Naive thymus-derived CD4-positive, alpha-beta T cell (primary cell): ENCODE results near the gene RFFL. TPM values are rescaled to one million over a fixed set of nuclear protein-coding genes. Genes with fewer than 3 reads are reported as not detected.

Experiments used
- ATAC-seq: fragments of 150-1000 bp; cut with Tn5 transposase; 2 replicates; pipeline ENCODE4 v1.10.0; 2021; ENCODE audit warnings: mild to moderate bottlenecking, moderate library complexity
- CTCF ChIA-PET: fragments of 350-600 bp; sonication (Branson Sonifier 250); formaldehyde crosslinking; loops from one replicate; lab custom pipeline; 2021; ENCODE audit warnings: antibody characterized with exemption; lab: Charles Lee
- POLR2A ChIA-PET: fragments of 350-600 bp; sonication (Branson Sonifier 250); formaldehyde crosslinking; loops from one replicate; lab custom pipeline; 2021; ENCODE audit warnings: antibody characterized with exemption, inconsistent platforms; lab: Charles Lee
- DNase-seq, 9 donors: peaks; one replicate each; pipeline versions ENCODE4 v3.0.0 to v3.0.0-alpha.2; 2020 to 2022; ENCODE audit warnings: mixed read lengths in 1 of 9
- H3K27ac ChIP-seq: one replicate; pipeline ENCODE4 v1.7.0; 2013; ENCODE audit warnings: mild to moderate bottlenecking, low read depth, low read length, moderate library complexity
- H3K27me3 ChIP-seq, 2 donors: one replicate each; pipeline ENCODE4 v1.7.0; 2013; ENCODE audit warnings: low read length in 2 of 2, mild to moderate bottlenecking in 2 of 2, moderate library complexity in 2 of 2; ENCODE audit not compliant: control insufficient read depth in 2 of 2, insufficient read depth in 2 of 2
- H3K36me3 ChIP-seq, 3 experiments: 1 replicate in 2 of 3; 2 replicates in 1 of 3; pipeline ENCODE4 v1.7.0; 2013; ENCODE audit warnings: low read length in 3 of 3, mild to moderate bottlenecking in 3 of 3, moderate library complexity in 1 of 3; ENCODE audit not compliant: insufficient read depth in 3 of 3, control insufficient read depth in 2 of 3
- H3K4me1 ChIP-seq, 2 donors: one replicate each; pipeline ENCODE4 v1.7.0; 2013; ENCODE audit warnings: low read length in 2 of 2, mild to moderate bottlenecking in 2 of 2, moderate library complexity in 1 of 2; ENCODE audit not compliant: control insufficient read depth in 2 of 2, insufficient read depth in 2 of 2
- H3K4me3 ChIP-seq: 2 replicates; pipeline ENCODE4 v1.7.0; 2013; ENCODE audit warnings: mild to moderate bottlenecking, low read length
- H3K9me3 ChIP-seq, 3 experiments: 1 replicate in 2 of 3; 2 replicates in 1 of 3; pipeline ENCODE4 v1.7.0; 2013; ENCODE audit warnings: low read length in 3 of 3; ENCODE audit not compliant: control insufficient read depth in 2 of 3
- H3K27ac Mint-ChIP-seq, 9 donors: one replicate each; pipeline ENCODE4 v1.8.0; 2020 to 2022; ENCODE audit warnings: mixed read lengths in 9 of 9, mild to moderate bottlenecking in 8 of 9, moderate library complexity in 5 of 9, inconsistent platforms in 2 of 9
- H3K27me3 Mint-ChIP-seq, 5 donors: one replicate each; pipeline ENCODE4 v1.8.0; 2021 to 2022; ENCODE audit warnings: mixed read lengths in 5 of 5, mild to moderate bottlenecking in 1 of 5
- H3K36me3 Mint-ChIP-seq, 5 donors: one replicate each; pipeline ENCODE4 v1.8.0; 2020 to 2022; ENCODE audit warnings: mixed read lengths in 5 of 5, mild to moderate bottlenecking in 3 of 5, inconsistent platforms in 1 of 5
- H3K4me1 Mint-ChIP-seq, 7 donors: one replicate each; pipeline ENCODE4 v1.8.0; 2020 to 2022; ENCODE audit warnings: mixed read lengths in 7 of 7, mild to moderate bottlenecking in 3 of 7, inconsistent platforms in 1 of 7
- H3K4me3 Mint-ChIP-seq, 10 donors: one replicate each; pipeline ENCODE4 v1.8.0; 2020 to 2022; ENCODE audit warnings: mild to moderate bottlenecking in 10 of 10, mixed read lengths in 10 of 10, moderate library complexity in 6 of 10, inconsistent platforms in 2 of 10
- H3K9me3 Mint-ChIP-seq, 11 donors: one replicate each; pipeline ENCODE4 v1.8.0; 2020 to 2022; ENCODE audit warnings: mixed read lengths in 11 of 11, mild to moderate bottlenecking in 4 of 11, inconsistent platforms in 1 of 11, moderate library complexity in 1 of 11
- intact Hi-C, 2 donors: fragments of 100-400 bp; cut with micrococcal nuclease; formaldehyde crosslinking; loops; one replicate each; pipeline ENCODE4 v1.15.1; 2023
- polyA plus RNA-seq, 2 donors: library from polyadenylated mRNA; unstranded; fragments of 300-500 nt; fragmentation: Illumina TruSeq; gene quantifications; one replicate each; pipeline ENCODE4 v1.2.3, GENCODE V29; 2021
- total RNA-seq, 6 experiments: library from RNA in 5 of 6; stranded (reverse) in 5 of 6; gene quantifications; 1 replicate in 5 of 6; 2 replicates in 1 of 6; pipeline ENCODE4 v1.2.3 and lab custom pipeline; 2021 to 2026

The RFFL gene
- total and polyA plus RNA-seq, 7 experiments from 2014 or later: 36.4 to 74.7 (median 47.1) TPM

GRCh38 chr17:34980681-34981537 is 82.6 kb downstream of the RFFL start:
- Mint-ChIP-seq H3K9me3 (peaks cover 0 to 1% (median 0%) of the 10 kb centered on the region in 11 donors), H3K27ac (peak overlapping the region; percentile 91 to 98 (median 97)), H3K36me3 (peaks cover 0 to 22% (median 7%) of the 10 kb centered on the region in 5 donors), H3K4me3 (peak overlapping the region; percentile 87 to 97 (median 94)), H3K27me3 (no peaks in the 10 kb centered on the region), H3K4me1 (peaks cover 36 to 57% (median 53%) of the 10 kb centered on the region in 7 donors)
- H3K9me3 ChIP-seq: no peaks in the 10 kb centered on the region
- intact Hi-C loops: loop anchor here (1.0 to 10.0 kb wide), 15 partner anchors 17 to 828 kb away; partner anchors contain the start of genes AP2B1 (in 2 of the 2), CCT6B (in 2 of the 2), RAD51D (in 2 of the 2) and TAF15 (in 2 of the 2)
- peak in 7 of 9 donors; percentile 65 to 87 (median 74) for DNase-seq
- POLR2A ChIA-PET: interaction anchor here (0.6 to 5.9 kb wide), 21 partner anchors 10 to 828 kb away, joined by 3 to 44 read pairs (median 5); partner anchors contain the start of genes AP2B1, CCT6B, RAD51D and RFFL
- peak overlapping the region; percentile 99 for H3K27ac ChIP-seq
- CTCF ChIA-PET: interaction anchor here (0.7 to 2.0 kb wide), 4 partner anchors 70 to 439 kb away, joined by 3 to 4 read pairs (median 4); partner anchors contain the start of gene RFFL
- ATAC-seq: peak; percentile 91
- peaks cover 17 to 26% of the 10 kb centered on the region in 2 donors for H3K4me1 ChIP-seq
- no peaks in the 10 kb centered on the region for H3K27me3 ChIP-seq
- peaks cover 0 to 12% (median 0%) of the 10 kb centered on the region in 3 experiments for H3K36me3 ChIP-seq
- peak overlapping the region; percentile 68 for H3K4me3 ChIP-seq

DNA sequence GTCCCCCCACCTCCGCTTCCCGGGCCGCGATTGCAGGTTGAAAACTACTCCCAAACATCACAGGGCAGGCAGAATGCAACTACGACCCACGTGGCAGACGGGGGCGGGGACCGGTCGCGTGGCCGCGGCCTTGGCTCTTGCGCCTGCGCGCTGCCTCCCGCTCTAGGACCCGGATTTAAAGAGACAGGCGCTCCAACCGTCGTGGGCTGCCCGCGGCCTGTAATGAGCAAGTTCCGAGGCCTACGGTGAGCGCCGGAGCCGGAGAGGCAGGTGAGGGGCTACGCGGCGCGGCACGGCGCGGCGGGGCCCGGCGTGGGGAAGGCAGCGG is 83.2 kb downstream of the RFFL start, which contains the start of gene LIG3:
Gene LIG3 (plus strand): TSS at position 160 of the 328 bp plus-strand sequence. CDS start 2,494 bp downstream, outside the sequence.
- Mint-ChIP-seq H3K9me3 (peaks cover 0 to 1% (median 0%) of the 10 kb centered on the region in 11 donors), H3K4me3 (peak within 1 kb of the TSS; percentile 87 to 98 (median 96)), H3K36me3 (peaks cover 0 to 18% (median 7%) of the 10 kb centered on the region in 5 donors), H3K27ac (peak within 1 kb of the TSS; percentile 93 to 99 (median 98)), H3K27me3 (no peaks in the 10 kb centered on the region), H3K4me1 (peaks cover 36 to 52% (median 50%) of the 10 kb centered on the region in 7 donors)
- H3K4me1 ChIP-seq: peaks cover 17 to 26% of the 10 kb centered on the region in 2 donors
- ATAC-seq (peak; percentile 87), DNase-seq (peak; percentile 91 to 96 (median 95))
- H3K36me3 ChIP-seq: peaks cover 0 to 9% (median 0%) of the 10 kb centered on the region in 3 experiments
- POLR2A ChIA-PET: interaction anchor here (0.6 to 5.9 kb wide), 18 partner anchors 10 to 829 kb away, joined by 3 to 44 read pairs (median 5); partner anchors contain the start of genes AP2B1, CCT6B, RAD51D and RFFL
- peak within 1 kb of the TSS; percentile 68 for H3K4me3 ChIP-seq
- intact Hi-C loops: loop anchor here (1.0 to 10.0 kb wide), 13 partner anchors 18 to 829 kb away; partner anchors contain the start of genes AP2B1 (in 2 of the 2), CCT6B (in 2 of the 2), TAF15 (in 2 of the 2) and ZNF830 (in 2 of the 2)
- H3K27me3 ChIP-seq: no peaks in the 10 kb centered on the region
- H3K27ac ChIP-seq: peak within 1 kb of the TSS; percentile 99
- CTCF ChIA-PET: interaction anchor here (1.3 to 2.0 kb wide), 3 partner anchors 71 to 438 kb away, joined by 3 to 4 read pairs (median 4); partner anchors contain the start of gene RFFL
- no peaks in the 10 kb centered on the region for H3K9me3 ChIP-seq

DNA sequence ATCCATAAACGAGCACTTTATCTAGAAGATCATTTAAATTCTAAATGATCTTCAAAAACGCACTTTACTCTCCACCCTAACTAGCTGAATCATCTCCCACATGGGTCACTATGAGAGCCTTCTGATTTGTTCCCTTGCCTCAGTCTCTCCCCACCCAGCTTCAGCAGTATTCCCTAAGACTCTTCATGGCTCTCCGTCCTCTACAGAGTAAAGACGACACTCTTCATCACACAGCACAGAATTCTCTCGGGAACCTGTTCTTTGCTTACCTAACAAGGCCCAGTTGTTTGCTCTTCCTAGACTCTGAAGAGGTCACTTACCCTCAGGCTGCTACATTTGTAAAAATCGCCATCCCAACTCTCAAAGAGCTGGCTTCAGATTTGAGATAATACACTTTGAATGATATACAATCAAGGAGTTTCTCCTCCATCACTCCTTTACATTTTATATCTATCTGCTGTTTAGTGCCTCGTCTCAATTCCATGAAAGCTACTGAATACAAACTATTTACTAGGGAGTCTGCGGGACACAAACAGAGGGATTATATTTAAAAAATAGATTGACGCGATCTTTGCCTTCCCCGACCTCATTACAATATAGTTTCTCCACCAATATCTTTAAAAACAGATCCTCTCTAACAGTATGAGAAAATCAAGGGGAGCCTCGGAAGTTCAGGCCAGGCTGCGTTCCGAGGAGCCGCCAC is 83.7 kb downstream of the RFFL start:
- Histone ChIP-seq H3K27me3 (no peaks in the 10 kb centered on the region), H3K36me3 (peaks cover 0 to 9% (median 0%) of the 10 kb centered on the region in 3 experiments), H3K9me3 (no peaks in the 10 kb centered on the region), H3K4me3 (peak overlapping the region; percentile 68), H3K4me1 (peaks cover 17 to 26% of the 10 kb centered on the region in 2 donors), H3K27ac (peak overlapping the region; percentile 99)
- intact Hi-C loops: loop anchor here (1.0 to 10.0 kb wide), 13 partner anchors 18 to 830 kb away; partner anchors contain the start of genes AP2B1 (in 2 of the 2), CCT6B (in 2 of the 2), TAF15 (in 2 of the 2) and ZNF830 (in 2 of the 2)
- ChIA-PET POLR2A (interaction anchor here (0.6 to 5.9 kb wide), 17 partner anchors 9 to 829 kb away, joined by 3 to 44 read pairs (median 5); partner anchors contain the start of genes AP2B1, CCT6B, RFFL and TAF15), CTCF (interaction anchor here (0.6 to 2.0 kb wide), 3 partner anchors 26 to 438 kb away, joined by 3 to 4 read pairs (median 4); partner anchors contain the start of gene RFFL)
- Mint-ChIP-seq H3K4me3 (peak overlapping the region; percentile 87 to 98 (median 96)), H3K27me3 (no peaks in the 10 kb centered on the region), H3K27ac (peak overlapping the region; percentile 93 to 99 (median 98)), H3K4me1 (peaks cover 36 to 52% (median 46%) of the 10 kb centered on the region in 7 donors), H3K9me3 (peaks cover 0 to 1% (median 0%) of the 10 kb centered on the region in 11 donors), H3K36me3 (peaks cover 0 to 15% (median 7%) of the 10 kb centered on the region in 5 donors)
- no peak for DNase-seq
- no peak for ATAC-seq

GRCh38 chr17:34979153-34979552 is 84.4 kb downstream of the RFFL start:
- CTCF ChIA-PET: interaction anchor here (0.6 kb wide), 2 partner anchors 26 to 104 kb away, joined by 3 read pairs; no protein-coding TSS in a partner anchor

GRCh38 chr17:34974794-34975785 is 88.4 kb downstream of the RFFL start:
- intact Hi-C loops: no loop called here
- no peak overlapping the region for H3K27ac ChIP-seq
- Mint-ChIP-seq H3K4me3 (no peak overlapping the region), H3K36me3 (peaks cover 0 to 6% (median 0%) of the 10 kb centered on the region in 5 donors), H3K27me3 (no peaks in the 10 kb centered on the region), H3K4me1 (peaks cover 9 to 20% (median 11%) of the 10 kb centered on the region in 7 donors), H3K27ac (peak overlapping the region in 1 of 9 donors; percentile 8), H3K9me3 (no peaks in the 10 kb centered on the region)
- H3K27me3 ChIP-seq: no peaks in the 10 kb centered on the region
- H3K36me3 ChIP-seq: no peaks in the 10 kb centered on the region
- peaks cover 4 to 6% of the 10 kb centered on the region in 2 donors for H3K4me1 ChIP-seq
- ChIA-PET CTCF (no interaction called here), POLR2A (interaction anchor here (0.7 to 1.4 kb wide), 4 partner anchors 11 to 14 kb away, joined by 3 to 6 read pairs (median 3); no protein-coding TSS in a partner anchor)
- ATAC-seq (no peak), DNase-seq (no peak)
- H3K9me3 ChIP-seq: no peaks in the 10 kb centered on the region
- H3K4me3 ChIP-seq: no peak overlapping the region

More at GRCh38 chr17:34979153-34979552, 84.4 kb downstream of the RFFL start:
- H3K27ac Mint-ChIP-seq: peak overlapping the region in 8 of 9 donors; percentile 65 to 99 (median 98)
- no peak for DNase-seq
- Histone ChIP-seq H3K9me3 (no peaks in the 10 kb centered on the region), H3K27me3 (no peaks in the 10 kb centered on the region), H3K4me1 (peaks cover 17 to 26% of the 10 kb centered on the region in 2 donors), H3K27ac (no peak overlapping the region), H3K4me3 (no peak overlapping the region), H3K36me3 (peaks cover 0 to 9% (median 0%) of the 10 kb centered on the region in 3 experiments)
- peaks cover 0 to 14% (median 8%) of the 10 kb centered on the region in 5 donors for H3K36me3 Mint-ChIP-seq
- peaks cover 0 to 1% (median 0%) of the 10 kb centered on the region in 11 donors for H3K9me3 Mint-ChIP-seq
- peak overlapping the region in 8 of 10 donors; percentile 27 to 97 (median 44) for H3K4me3 Mint-ChIP-seq
- POLR2A ChIA-PET: interaction anchor here (0.6 to 5.9 kb wide), 7 partner anchors 15 to 135 kb away, joined by 3 to 44 read pairs (median 7); partner anchors contain the start of genes CCT6B, RFFL and ZNF830
- ATAC-seq: no peak
- no peaks in the 10 kb centered on the region for H3K27me3 Mint-ChIP-seq
- peaks cover 33 to 51% (median 43%) of the 10 kb centered on the region in 7 donors for H3K4me1 Mint-ChIP-seq
- intact Hi-C loops: no loop called here
